Breast epithelium (tissue), 3 donors: ENCODE data around the gene COX18.

Experiments
- CTCF ChIP-seq, 3 donors: fragments of 450-650 bp; IDR thresholded peaks; one replicate each; pipeline ENCODE4 v1.5.1; 2016 to 2017; ENCODE audit warnings: antibody characterized with exemption in 3 of 3, mild to moderate bottlenecking in 3 of 3, moderate library complexity in 3 of 3
- POLR2A ChIP-seq: fragments of 450-650 bp; IDR thresholded peaks from one replicate; pipeline ENCODE4 v1.6.1; 2016; ENCODE audit warnings: antibody characterized with exemption, mild to moderate bottlenecking, moderate library complexity

- TF ChIP-seq CTCF (IDR thresholded peaks at IDR 0.05): no peak
- no peak for TF ChIP-seq POLR2A
These were observed 34.6 kb downstream of the COX18 start for GRCh38 chr4:73034896-73035295.
